Fibroblast of lung (primary cell): ENCODE data around the gene EPS8L1.

Experiments
- CTCF ChIP-seq, 2 donors: IDR thresholded peaks in 1 of 2; conservative IDR thresholded peaks in 1 of 2; 1 replicate in 1 of 2; 2 replicates in 1 of 2; pipeline ENCODE4 v1.5.1; 2011 to 2012; ENCODE audit warnings: low read length in 2 of 2, control low read depth in 1 of 2, inconsistent platforms in 1 of 2, low read depth in 1 of 2, mild to moderate bottlenecking in 1 of 2
- EZH2 ChIP-seq: IDR thresholded peaks from 2 replicates; pipeline ENCODE4 v1.5.1; 2012; ENCODE audit warnings: low read length, control low read depth, mild to moderate bottlenecking; ENCODE audit errors: missing control alignments

- TF ChIP-seq CTCF (conservative IDR thresholded peaks at IDR 0.05 in 1 of 2, IDR thresholded peaks at IDR 0.05 in 1 of 2; ENCODE audit: low read depth in 1 of 2, low read length in 2 of 2), result no peak
- TF ChIP-seq EZH2, result no peak
Measured at GRCh38 chr19:55066107-55066709, 9.5 kb upstream of the EPS8L1 start.
